Measurements from ENCODE around the gene CLHC1.

CLHC1 gene

GRCh38 chr2:55180374-55180773, 51.7 kb downstream of the CLHC1 start:
- no peaks in the 10 kb centered on the region for H3K36me3 ChIP-seq (ENCODE audit: control insufficient read depth, insufficient read depth, low read length)

GRCh38 chr2:55176094-55176415, 56.0 kb downstream of the CLHC1 start:
- H3K4me1 ChIP-seq: no peaks in the 10 kb centered on the region
- no peak overlapping the region for H3K4me2 ChIP-seq (ENCODE audit: low read length)
- H3K79me2 ChIP-seq: no peaks in the 10 kb centered on the region
- TF ChIP-seq CTCF (IDR thresholded peaks at IDR 0.05): no peak
- no peaks in the 10 kb centered on the region for H3K36me3 ChIP-seq (ENCODE audit: control insufficient read depth, insufficient read depth, low read length)
- no peak overlapping the region for H3K9ac ChIP-seq
- no peak overlapping the region for H2AFZ ChIP-seq
- no peaks in the 10 kb centered on the region for H3K9me3 ChIP-seq (ENCODE audit: control insufficient read depth, low read length)
- no peak overlapping the region for H3K27ac ChIP-seq
- H3K4me3 ChIP-seq (ENCODE audit: low read depth, low read length): no peak overlapping the region
- no peaks in the 10 kb centered on the region for H3K27me3 ChIP-seq (ENCODE audit: control insufficient read depth, insufficient read depth, low read length)

More at GRCh38 chr2:55180374-55180773, 51.7 kb downstream of the CLHC1 start:
- H3K27ac ChIP-seq: no peak overlapping the region
- no peak overlapping the region for H2AFZ ChIP-seq
- no peaks in the 10 kb centered on the region for H3K79me2 ChIP-seq
- H3K4me2 ChIP-seq (ENCODE audit: low read length): no peak overlapping the region
- no peak overlapping the region for H3K4me3 ChIP-seq (ENCODE audit: low read depth, low read length)
- H3K9me3 ChIP-seq (ENCODE audit: control insufficient read depth, low read length): no peaks in the 10 kb centered on the region
- no peaks in the 10 kb centered on the region for H3K4me1 ChIP-seq
- no peaks in the 10 kb centered on the region for H3K27me3 ChIP-seq (ENCODE audit: control insufficient read depth, insufficient read depth, low read length)
- no peak for TF ChIP-seq CTCF (IDR thresholded peaks at IDR 0.05)
- no peak overlapping the region for H3K9ac ChIP-seq

DNA sequence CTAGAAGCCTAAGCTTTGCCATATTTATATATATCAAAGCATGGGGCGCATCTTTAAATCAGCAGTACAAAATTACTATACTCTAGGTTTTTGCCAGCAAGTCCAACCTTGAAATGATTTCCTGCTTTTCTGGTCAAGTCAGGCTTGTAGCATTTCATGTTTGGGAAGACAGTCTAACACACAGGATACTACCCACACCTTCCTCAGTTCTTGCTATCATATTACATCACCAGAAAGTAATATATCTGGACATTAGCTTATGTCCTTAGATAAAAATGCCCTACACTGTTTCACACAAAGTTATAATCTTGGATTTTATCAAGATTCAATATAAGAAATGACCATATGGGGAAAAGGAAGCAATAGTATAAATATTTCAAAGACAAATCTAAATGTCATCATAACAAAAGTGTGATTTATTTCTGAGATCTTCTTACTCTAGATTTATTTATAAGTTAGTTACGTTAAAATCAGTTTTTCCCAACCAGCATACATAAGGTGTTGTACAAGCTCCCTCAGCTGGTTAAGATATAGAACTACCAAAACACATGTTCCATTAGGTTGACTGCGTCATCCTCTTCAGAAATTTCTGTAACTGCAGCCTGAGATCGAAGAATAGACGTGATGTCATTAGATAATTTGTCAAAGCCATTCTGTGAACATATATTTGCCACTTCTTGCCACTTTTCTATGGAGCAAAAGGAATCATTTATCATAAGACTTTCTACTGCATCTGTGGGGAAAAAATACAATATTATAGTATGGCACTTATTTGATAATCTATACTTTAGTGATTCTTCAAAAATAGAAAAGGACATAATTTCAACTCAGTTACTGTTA, 56.6 kb downstream of the CLHC1 start:
- no peak overlapping the region for H3K4me3 ChIP-seq (ENCODE audit: low read depth, low read length)
- no peaks in the 10 kb centered on the region for H3K27me3 ChIP-seq (ENCODE audit: control insufficient read depth, insufficient read depth, low read length)
- no peaks in the 10 kb centered on the region for H3K4me1 ChIP-seq
- H3K27ac ChIP-seq: no peak overlapping the region
- no peaks in the 10 kb centered on the region for H3K79me2 ChIP-seq
- no peak overlapping the region for H3K4me2 ChIP-seq (ENCODE audit: low read length)
- no peak overlapping the region for H3K9ac ChIP-seq
- H3K36me3 ChIP-seq (ENCODE audit: control insufficient read depth, insufficient read depth, low read length): no peaks in the 10 kb centered on the region
- H2AFZ ChIP-seq: no peak overlapping the region
- TF ChIP-seq CTCF (IDR thresholded peaks at IDR 0.05): peak; percentile 39
- no peaks in the 10 kb centered on the region for H3K9me3 ChIP-seq (ENCODE audit: control insufficient read depth, low read length)

- Histone ChIP-seq H3K27me3 (ENCODE audit: control insufficient read depth, insufficient read depth, low read length) (no peaks in the 10 kb centered on the region), H3K4me2 (ENCODE audit: low read length) (no peak overlapping the region), H2AFZ (no peak overlapping the region), H3K27ac (no peak overlapping the region), H3K9me3 (ENCODE audit: control insufficient read depth, low read length) (no peaks in the 10 kb centered on the region), H3K4me3 (ENCODE audit: low read depth, low read length) (no peak overlapping the region), H3K36me3 (ENCODE audit: control insufficient read depth, insufficient read depth, low read length) (no peaks in the 10 kb centered on the region), H3K79me2 (no peaks in the 10 kb centered on the region), H3K9ac (no peak overlapping the region), H3K4me1 (no peaks in the 10 kb centered on the region)
- no peak for TF ChIP-seq CTCF (IDR thresholded peaks at IDR 0.05)
Measured at GRCh38 chr2:55173438-55174054, 58.5 kb downstream of the CLHC1 start.

Data from parathyroid adenoma (tissue), 2 donors.